Stimulated activated CD4-positive, alpha-beta T cell treated with anti-CD3 and anti-CD28 coated beads, Interleukin-2, amount 100 ng/mL, for 24 hours (primary cell): ENCODE measurements around the gene CDKL4.
"Not testable (repeated sequence)": the region's sequence is repeated elsewhere in the genome, so short reads cannot be mapped to it uniquely, and the experiment has no call there.

Source experiments
- DNase-seq, 2 donors: peaks; one replicate each; pipeline ENCODE4 v3.0.0-alpha.2; 2020

Gene CDKL4

GRCh38 chr2:39140948-39141333, 102.8 kb downstream of the CDKL4 start:
- not testable (repeated sequence) for DNase-seq

GRCh38 chr2:39140322-39140847, 103.4 kb downstream of the CDKL4 start:
- no peak for DNase-seq

GRCh38 chr2:39139511-39140237, 104.1 kb downstream of the CDKL4 start:
- DNase-seq, result no peak

GRCh38 chr2:39138837-39139211, 104.9 kb downstream of the CDKL4 start:
- no peak for DNase-seq

- not testable (repeated sequence) for DNase-seq
Measured at GRCh38 chr2:39138187-39138836, 105.5 kb downstream of the CDKL4 start.

GRCh38 chr2:39136799-39137198, 107.0 kb downstream of the CDKL4 start:
- no peak for DNase-seq

- no peak for DNase-seq
Measured at GRCh38 chr2:39135690-39136259, 108.0 kb downstream of the CDKL4 start.

GRCh38 chr2:39133215-39133851, 110.4 kb downstream of the CDKL4 start:
- DNase-seq, result no peak

- peak; percentile 65 to 77 for DNase-seq
Measured at GRCh38 chr2:39128919-39129391, 114.8 kb downstream of the CDKL4 start.

GRCh38 chr2:39127973-39128372, 115.8 kb downstream of the CDKL4 start:
- DNase-seq, result peak; percentile 50 to 58
